Spleen (tissue), 7 donors: ENCODE measurements around the gene DRC3.

Source experiments
- POLR2A ChIP-seq, 3 donors: fragments of 450-650 bp; IDR thresholded peaks; one replicate each; pipeline ENCODE4 v1.5.1; 2017; ENCODE audit warnings: antibody characterized with exemption in 3 of 3, mild to moderate bottlenecking in 1 of 3
- TF ChIP-seq, protein P1 (sequence below), 11 experiments: fragments of 200-600 bp in 7 of 11; fragments of 450-650 bp in 4 of 11; sonication (generic) in 4 of 11; IDR thresholded peaks in 8 of 11; conservative IDR thresholded peaks in 3 of 11; 1 replicate in 7 of 11; 2 replicates in 4 of 11; pipeline versions ENCODE4 v1.4.0 to v1.8.0; 2016 to 2021; ENCODE audit warnings: antibody characterized with exemption in 11 of 11, inconsistent platforms in 4 of 11, mild to moderate bottlenecking in 1 of 11
- donor health status: DM: no; HTN: no; CAD: no; lungs with moderate emphysema.
- donor health status: DM: no; HTN: no; CAD: no.
- donor health status: DM: no; HTN: no; CAD: no.

DNA sequence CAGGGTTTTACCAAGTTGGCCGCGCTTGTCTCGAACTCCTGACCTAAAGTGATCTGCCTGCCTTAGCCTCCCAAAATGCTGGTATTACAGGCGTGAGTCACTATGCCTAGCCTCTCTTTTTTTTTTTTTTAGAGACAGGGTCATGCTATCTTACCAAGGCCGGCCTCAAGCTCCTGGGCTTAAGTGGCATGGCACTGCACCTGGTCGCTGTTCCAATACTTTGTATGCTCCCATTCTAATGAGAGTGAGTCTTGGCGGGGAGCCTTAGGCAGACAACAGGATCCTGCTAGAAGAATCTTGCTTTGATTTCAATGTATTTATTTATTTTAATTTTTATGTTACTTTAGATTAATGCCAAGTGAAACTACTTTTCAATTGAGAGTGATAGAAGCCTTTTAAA lies 22.3 kb upstream of the DRC3 start:
- TF ChIP-seq, protein P1, sequence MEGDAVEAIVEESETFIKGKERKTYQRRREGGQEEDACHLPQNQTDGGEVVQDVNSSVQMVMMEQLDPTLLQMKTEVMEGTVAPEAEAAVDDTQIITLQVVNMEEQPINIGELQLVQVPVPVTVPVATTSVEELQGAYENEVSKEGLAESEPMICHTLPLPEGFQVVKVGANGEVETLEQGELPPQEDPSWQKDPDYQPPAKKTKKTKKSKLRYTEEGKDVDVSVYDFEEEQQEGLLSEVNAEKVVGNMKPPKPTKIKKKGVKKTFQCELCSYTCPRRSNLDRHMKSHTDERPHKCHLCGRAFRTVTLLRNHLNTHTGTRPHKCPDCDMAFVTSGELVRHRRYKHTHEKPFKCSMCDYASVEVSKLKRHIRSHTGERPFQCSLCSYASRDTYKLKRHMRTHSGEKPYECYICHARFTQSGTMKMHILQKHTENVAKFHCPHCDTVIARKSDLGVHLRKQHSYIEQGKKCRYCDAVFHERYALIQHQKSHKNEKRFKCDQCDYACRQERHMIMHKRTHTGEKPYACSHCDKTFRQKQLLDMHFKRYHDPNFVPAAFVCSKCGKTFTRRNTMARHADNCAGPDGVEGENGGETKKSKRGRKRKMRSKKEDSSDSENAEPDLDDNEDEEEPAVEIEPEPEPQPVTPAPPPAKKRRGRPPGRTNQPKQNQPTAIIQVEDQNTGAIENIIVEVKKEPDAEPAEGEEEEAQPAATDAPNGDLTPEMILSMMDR (IDR thresholded peaks at IDR 0.05 in 8 of 11, conservative IDR thresholded peaks at IDR 0.05 in 3 of 11), result no peak
- no peak for TF ChIP-seq POLR2A (IDR thresholded peaks at IDR 0.05)
